RPMI7951 (cell line): ENCODE measurements around the gene RALGPS1. TPM values are rescaled to one million over a fixed set of nuclear protein-coding genes. Genes with fewer than 3 reads are reported as not detected.

Source experiments
- DNase-seq: peaks from one replicate; pipeline ENCODE4 v3.0.0-alpha.2; 2012; ENCODE audit warnings: low read depth
- total RNA-seq: library from RNA; depleted of rRNA; stranded (reverse); fragments of >200 nt; shearing (Covaris generic); gene quantifications from 2 replicates; pipeline ENCODE4 v1.2.3, GENCODE V29; 2014

RALGPS1 gene
- total RNA-seq, 1 experiment from 2014 or later: 4.0 TPM

- no peak for DNase-seq
Observed at GRCh38 chr9:127096208-127096607, 181.6 kb downstream of the RALGPS1 start.

- no peak for DNase-seq
Observed at GRCh38 chr9:127097683-127098082, 183.1 kb downstream of the RALGPS1 start.

DNA sequence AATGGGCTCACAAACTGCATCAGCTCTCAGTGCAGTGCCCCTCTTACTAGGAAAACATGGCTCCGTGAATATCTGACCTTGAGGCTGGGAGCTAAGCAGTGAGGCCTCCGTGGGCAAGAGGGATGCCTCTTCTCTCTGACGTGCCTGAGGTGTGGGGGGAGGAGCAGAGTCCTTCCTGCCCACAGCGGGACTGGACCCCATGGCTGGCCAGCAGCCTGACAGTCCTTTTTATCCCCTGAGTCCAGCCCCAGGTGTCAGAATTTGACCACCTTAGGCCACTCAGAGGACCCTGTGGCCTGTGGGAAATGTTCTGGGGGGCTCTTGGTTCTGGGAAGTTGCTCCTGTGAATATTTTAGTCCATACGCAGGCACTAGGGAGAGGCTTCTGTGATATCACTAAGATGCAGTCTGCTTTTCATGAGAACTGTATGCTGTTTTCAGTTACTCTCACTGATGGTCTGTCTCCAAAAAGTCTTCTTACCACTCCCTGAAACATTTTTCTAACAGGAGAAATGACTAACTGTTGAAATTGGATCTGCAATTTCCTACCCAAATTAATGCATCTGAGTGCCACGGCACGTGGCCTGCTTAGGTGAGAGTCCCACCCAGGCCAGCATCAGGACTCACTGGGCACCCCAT, 184.5 kb downstream of the RALGPS1 start:
- DNase-seq: no peak

DNA sequence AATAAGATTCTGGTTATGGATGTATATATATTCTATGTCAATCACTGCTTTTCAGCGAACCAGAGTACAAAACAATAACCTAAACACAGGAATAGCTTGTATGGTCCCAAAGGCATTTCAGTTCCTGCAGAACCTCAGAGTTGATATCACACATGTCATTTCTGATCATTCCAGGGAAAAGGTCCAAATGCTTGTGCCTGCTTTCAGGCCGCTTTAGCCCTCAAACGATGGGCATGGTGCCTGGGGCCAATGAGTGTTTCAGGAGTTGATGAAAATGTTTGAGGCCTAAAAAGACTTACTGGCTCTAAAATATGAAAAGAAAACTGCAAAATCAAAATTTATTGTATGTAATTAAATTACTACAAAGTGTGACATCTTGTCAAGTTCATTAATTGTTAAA, 185.1 kb downstream of the RALGPS1 start:
- DNase-seq: no peak

- DNase-seq: no peak
Observed at GRCh38 chr9:127102176-127102575, 187.6 kb downstream of the RALGPS1 start.

DNA sequence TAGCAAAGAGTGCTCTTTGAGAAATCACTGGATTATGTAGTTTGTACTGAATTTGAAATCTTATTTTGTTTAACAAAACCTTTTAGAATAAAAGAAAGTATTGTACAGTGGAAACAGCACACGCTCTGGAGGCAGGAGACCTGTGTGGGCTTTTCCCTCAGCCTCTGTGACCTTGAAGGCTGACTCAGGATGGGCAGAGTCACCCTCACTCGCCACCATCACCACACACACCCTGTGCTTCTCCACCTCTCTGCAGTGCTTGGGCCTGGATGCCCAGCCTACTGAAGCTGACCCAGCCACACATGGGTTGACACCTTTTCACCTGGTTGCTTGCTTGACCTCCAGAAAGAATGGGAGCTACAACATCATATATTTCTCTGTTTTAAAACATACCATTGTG, 188.2 kb downstream of the RALGPS1 start:
- no peak for DNase-seq

GRCh38 chr9:127104581-127105311, 190.2 kb downstream of the RALGPS1 start:
- no peak for DNase-seq

GRCh38 chr9:127105805-127106465, 191.4 kb downstream of the RALGPS1 start:
- DNase-seq: no peak

- no peak for DNase-seq
Observed at GRCh38 chr9:127106466-127106855, 191.9 kb downstream of the RALGPS1 start.

- DNase-seq: no peak
Observed at GRCh38 chr9:127107171-127107928, 192.8 kb downstream of the RALGPS1 start.

- DNase-seq: no peak
Observed at GRCh38 chr9:127107929-127108876, 193.6 kb downstream of the RALGPS1 start.

DNA sequence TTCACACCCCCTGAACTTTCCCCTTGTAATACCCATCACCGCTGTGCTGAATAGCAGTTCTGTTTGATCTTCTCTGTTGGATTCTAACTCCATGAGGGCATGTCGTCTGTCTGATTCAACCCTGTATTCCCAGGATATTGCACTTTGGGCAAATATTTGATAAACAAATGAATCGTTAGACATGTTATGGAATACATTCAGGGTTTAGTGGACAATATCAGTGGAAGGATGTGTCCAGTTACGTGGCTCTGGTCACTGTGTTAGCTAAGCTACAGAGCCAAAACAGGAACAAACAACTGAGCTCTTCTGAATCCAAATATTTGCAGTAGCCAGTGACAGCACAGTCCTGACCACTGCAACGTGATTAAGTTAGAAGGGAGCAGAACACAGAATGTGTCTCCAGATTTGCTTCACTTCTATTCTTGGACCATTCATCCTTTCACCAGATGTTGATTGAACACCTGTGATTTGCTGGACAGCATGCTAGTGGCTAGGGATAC, 194.7 kb downstream of the RALGPS1 start:
- no peak for DNase-seq

GRCh38 chr9:127112056-127112455, 197.5 kb downstream of the RALGPS1 start:
- DNase-seq: no peak

GRCh38 chr9:127112735-127113161, 198.2 kb downstream of the RALGPS1 start:
- DNase-seq: peak; percentile 15

DNA sequence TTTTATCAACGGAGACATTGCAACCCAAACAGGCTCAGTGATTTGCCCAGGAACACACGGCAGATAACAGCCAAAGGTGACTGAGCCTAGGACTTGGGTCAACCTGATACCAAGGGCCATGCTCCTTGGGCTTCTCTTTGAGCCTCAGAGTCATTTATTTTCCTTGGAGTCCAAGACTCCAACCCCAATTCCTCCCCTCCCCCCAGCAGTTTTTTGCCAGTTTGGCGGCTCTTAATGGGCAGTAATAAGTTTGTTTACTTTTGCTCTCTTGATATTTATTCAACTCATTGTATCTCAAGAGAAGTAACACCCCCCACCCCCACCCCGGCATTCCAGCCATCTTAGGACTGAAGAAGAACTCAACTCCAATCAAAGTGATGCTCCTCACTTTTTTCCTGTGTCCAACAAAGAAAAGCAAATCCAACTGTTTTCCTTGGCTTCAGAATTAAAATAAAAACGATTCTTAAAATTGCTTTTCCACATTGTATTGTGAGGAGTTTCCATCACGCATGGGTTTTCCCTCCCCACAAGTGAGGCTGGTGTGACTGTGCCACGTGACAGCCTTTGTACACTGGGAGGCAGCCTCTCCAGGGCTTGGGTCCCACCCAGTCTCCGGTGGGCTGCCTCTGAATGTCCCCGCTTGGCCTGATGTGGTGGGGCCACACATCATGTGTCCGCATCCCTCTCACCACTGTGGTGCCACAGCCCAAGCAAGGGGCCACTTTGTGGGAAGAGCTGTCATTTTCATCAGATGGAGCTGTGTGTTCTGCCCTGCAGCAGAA, 198.8 kb downstream of the RALGPS1 start:
- DNase-seq: no peak

DNA sequence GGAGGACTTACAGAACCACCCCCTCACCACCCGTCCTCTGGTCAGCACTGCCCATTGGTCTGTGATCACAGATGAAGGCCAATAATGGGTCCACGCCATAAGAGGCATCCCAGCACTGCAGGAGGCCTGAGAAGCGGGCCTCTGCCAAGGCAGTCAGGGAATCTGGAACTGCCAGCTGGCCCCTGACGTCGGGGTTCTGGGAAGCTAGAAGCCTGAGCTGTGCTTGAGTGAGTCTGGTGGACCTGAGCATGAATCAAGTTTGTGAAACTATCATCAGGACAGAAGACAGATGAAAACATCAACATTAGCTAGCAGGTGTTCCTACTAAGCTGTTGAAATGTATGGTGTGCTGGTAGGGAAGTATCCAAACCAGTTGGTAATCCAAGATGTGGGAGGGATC, 200.0 kb downstream of the RALGPS1 start:
- DNase-seq: no peak

DNA sequence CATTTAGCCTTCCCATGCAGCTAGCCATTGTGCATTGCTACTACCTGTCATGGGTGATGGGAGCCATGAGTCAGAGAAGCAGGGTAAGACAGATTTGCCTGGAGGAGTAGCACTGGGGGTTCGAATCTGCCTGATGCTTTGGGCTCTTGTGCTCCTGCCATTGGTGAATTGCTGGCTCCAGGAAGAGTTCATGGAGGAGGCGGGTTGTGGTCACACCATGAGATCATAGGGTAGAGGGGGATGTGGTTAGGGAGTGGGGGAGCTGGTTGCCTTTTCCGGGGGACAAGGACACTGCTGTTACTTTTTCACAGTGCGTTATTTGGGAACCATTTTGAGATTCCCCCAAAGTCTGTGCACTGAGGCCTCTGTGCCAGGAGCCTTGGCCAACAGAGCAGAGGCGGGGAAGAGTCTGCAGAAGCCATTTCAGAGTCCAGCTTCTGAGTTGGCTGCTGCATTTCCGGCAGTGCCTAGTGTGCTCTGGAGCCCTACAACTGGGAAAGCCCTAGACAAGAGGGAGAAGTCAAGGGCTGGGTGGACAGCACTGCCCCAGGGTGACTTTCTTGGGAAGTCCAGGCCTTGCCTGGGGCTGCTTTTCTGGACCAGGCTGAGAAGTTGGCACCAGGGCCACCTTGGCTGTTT, 201.6 kb downstream of the RALGPS1 start:
- peak; percentile 19 for DNase-seq

GRCh38 chr9:127116957-127117356, 202.4 kb downstream of the RALGPS1 start:
- no peak for DNase-seq

GRCh38 chr9:127117801-127118200, 203.2 kb downstream of the RALGPS1 start:
- DNase-seq: no peak
